Stimulated activated CD4-positive, alpha-beta T cell treated with anti-CD3 and anti-CD28 coated beads, Interleukin-15, amount 100 ng/mL, for 24 hours (primary cell): ENCODE results near the gene THBS3.
A peak's percentile ranks its signal among the peaks of the same experiment; 100 is the strongest.

Experiments
- DNase-seq: peaks from one replicate; pipeline ENCODE4 v3.0.0-alpha.2; 2020

THBS3 gene

GRCh38 chr1:155186794-155187455 is 20.8 kb downstream of the THBS3 start:
- no peak for DNase-seq

GRCh38 chr1:155186067-155186793 is 21.5 kb downstream of the THBS3 start:
- DNase-seq = no peak

GRCh38 chr1:155185783-155186066 is 22.0 kb downstream of the THBS3 start:
- DNase-seq = no peak

- DNase-seq = no peak
Observed at GRCh38 chr1:155184835-155185782, 22.6 kb downstream of the THBS3 start.

- no peak for DNase-seq
Observed at GRCh38 chr1:155184351-155184811, 23.3 kb downstream of the THBS3 start.

- no peak for DNase-seq
Observed at GRCh38 chr1:155183775-155184221, 23.9 kb downstream of the THBS3 start.

GRCh38 chr1:155182052-155182550 is 25.6 kb downstream of the THBS3 start:
- DNase-seq = no peak

GRCh38 chr1:155181371-155182051 is 26.2 kb downstream of the THBS3 start:
- no peak for DNase-seq

GRCh38 chr1:155179112-155180031 is 28.3 kb downstream of the THBS3 start:
- DNase-seq = no peak

- peak; percentile 0 for DNase-seq
Observed at GRCh38 chr1:155178441-155179111, 29.1 kb downstream of the THBS3 start.

- DNase-seq = no peak
Observed at GRCh38 chr1:155177918-155178281, 29.8 kb downstream of the THBS3 start.

- no peak for DNase-seq
Observed at GRCh38 chr1:155177192-155177917, 30.3 kb downstream of the THBS3 start.

GRCh38 chr1:155176544-155177071 is 31.1 kb downstream of the THBS3 start:
- peak; percentile 91 for DNase-seq

GRCh38 chr1:155175927-155176371 is 31.7 kb downstream of the THBS3 start:
- peak; percentile 35 for DNase-seq

- no peak for DNase-seq
Observed at GRCh38 chr1:155175281-155175926, 32.3 kb downstream of the THBS3 start.

GRCh38 chr1:155174324-155175280 is 33.1 kb downstream of the THBS3 start:
- peak; percentile 72 for DNase-seq

GRCh38 chr1:155173478-155174323 is 34.0 kb downstream of the THBS3 start, which contains the start of gene TRIM46:
Gene TRIM46, plus strand, starts transcription at chr1:155173849. Its CDS starts 118 bp downstream, at chr1:155173967.
- DNase-seq = peak; percentile 87
